Suprapubic skin (tissue), 3 donors: Measurements from ENCODE around the gene C19orf38.

Experiments
- CTCF ChIP-seq, 2 donors: fragments of 200-600 bp in 1 of 2; fragments of 450-650 bp in 1 of 2; sonication (generic) in 1 of 2; IDR thresholded peaks; one replicate each; pipeline ENCODE4 v1.5.1; 2016 to 2019; ENCODE audit warnings: antibody characterized with exemption in 2 of 2, mild to moderate bottlenecking in 1 of 2, moderate library complexity in 1 of 2
- POLR2A ChIP-seq, 2 donors: fragments of 450-650 bp; IDR thresholded peaks; one replicate each; pipeline ENCODE4 v1.6.1; 2017; ENCODE audit warnings: antibody characterized with exemption in 2 of 2, mild to moderate bottlenecking in 2 of 2, moderate library complexity in 2 of 2

- no peak for TF ChIP-seq CTCF (IDR thresholded peaks at IDR 0.05)
- no peak for TF ChIP-seq POLR2A (IDR thresholded peaks at IDR 0.05)
Measured at GRCh38 chr19:10850631-10851030, 2.4 kb downstream of the C19orf38 start.
